Endothelial cell of umbilical vein (primary cell): ENCODE results near the gene TDRD10. TPM values are rescaled to one million over a fixed set of nuclear protein-coding genes. Genes with fewer than 3 reads are reported as not detected.

Source experiments
- BruUV-seq: library from RNA; stranded (reverse); fragments of 400-500 nt; replicated peaks from 2 replicates; lab custom pipeline; 2021; lab: Mats Ljungman, UMichigan
- CTCF ChIA-PET: fragments of 300-600, 350-600 bp; sonication (Branson Sonifier 250); formaldehyde crosslinking; loops from one replicate; lab custom pipeline; 2021; ENCODE audit warnings: antibody characterized with exemption, inconsistent platforms; lab: Charles Lee
- POLR2A ChIA-PET: fragments of 300-600, 350-600 bp; sonication (Branson Sonifier 250); formaldehyde crosslinking; loops from one replicate; lab custom pipeline; 2021; ENCODE audit warnings: antibody characterized with exemption, inconsistent platforms; lab: Charles Lee
- DNase-seq: peaks from one replicate; pipeline ENCODE4 v3.0.0-alpha.2; 2011; ENCODE audit warnings: low read depth, low spot score
- FAIRE-seq: peaks from 2 replicates; lab custom pipeline; 2011; peaks lifted over from hg19 to GRCh38; lab: Jason Lieb, UNC
- H2AFZ ChIP-seq: 2 replicates; pipeline ENCODE4 v1.6.0; 2012; ENCODE audit warnings: low read depth, low read length, control low read depth, inconsistent platforms
- H3K27ac ChIP-seq: 2 replicates; pipeline ENCODE4 v1.5.1; 2011; ENCODE audit warnings: low read depth, mild to moderate bottlenecking, control low read depth, low read length, moderate library complexity; ENCODE audit not compliant: insufficient read depth
- H3K27me3 ChIP-seq, 2 experiments: 2 replicates each; pipeline versions ENCODE4 v1.6.0 to v1.6.1; 2011; ENCODE audit warnings: low read length in 2 of 2, mixed read lengths in 1 of 2; ENCODE audit not compliant: control insufficient read depth in 2 of 2, insufficient read depth in 2 of 2
- H3K36me3 ChIP-seq, 2 experiments: 2 replicates in 1 of 2; 3 replicates in 1 of 2; pipeline ENCODE4 v1.5.1; 2011; ENCODE audit warnings: low read length in 2 of 2, mild to moderate bottlenecking in 1 of 2, moderate library complexity in 1 of 2; ENCODE audit not compliant: control insufficient read depth in 2 of 2, insufficient read depth in 2 of 2; ENCODE audit errors: extremely low read depth in 1 of 2
- H3K4me1 ChIP-seq: 3 replicates; pipeline ENCODE4 v1.5.1; 2011; ENCODE audit warnings: mild to moderate bottlenecking, low read length; ENCODE audit not compliant: control insufficient read depth, insufficient read depth; ENCODE audit errors: extremely low read depth
- H3K4me2 ChIP-seq: 2 replicates; pipeline ENCODE4 v1.6.1; 2011; ENCODE audit warnings: low read length, control low read depth, mixed read lengths; ENCODE audit not compliant: insufficient read depth
- H3K4me3 ChIP-seq, 3 experiments: fragments of 200-600 bp in 1 of 3; sonication (generic), shearing (Covaris generic) in 1 of 3; replicated peaks in 1 of 3; 2 replicates each; pipeline ENCODE4 v1.5.1; 2011 to 2016; ENCODE audit warnings: control low read depth in 3 of 3, low read length in 3 of 3, mild to moderate bottlenecking in 2 of 3, inconsistent platforms in 1 of 3, low read depth in 1 of 3, moderate library complexity in 1 of 3; ENCODE audit not compliant: insufficient read depth in 1 of 3
- H3K79me2 ChIP-seq: 2 replicates; pipeline ENCODE4 v1.6.0; 2012; ENCODE audit warnings: low read length, inconsistent platforms; ENCODE audit not compliant: control insufficient read depth, insufficient read depth
- H3K9ac ChIP-seq: replicated peaks from 2 replicates; pipeline ENCODE3; 2011; ENCODE audit warnings: low read length, control low read depth; ENCODE audit not compliant: insufficient read depth; ENCODE audit errors: extremely low read depth
- H3K9me1 ChIP-seq: replicated peaks from 3 replicates; pipeline ENCODE4 v1.6.0; 2011; ENCODE audit warnings: mild to moderate bottlenecking, low read length; ENCODE audit not compliant: control insufficient read depth, insufficient read depth; ENCODE audit errors: extremely low read depth
- H3K9me3 ChIP-seq: replicated peaks from 2 replicates; pipeline ENCODE4 v1.5.1; 2012; ENCODE audit warnings: low read length, inconsistent platforms; ENCODE audit not compliant: control insufficient read depth, insufficient read depth
- H4K20me1 ChIP-seq: replicated peaks from 2 replicates; pipeline ENCODE3; 2011; ENCODE audit warnings: mild to moderate bottlenecking, low read length; ENCODE audit not compliant: control insufficient read depth, insufficient read depth; ENCODE audit errors: extremely low read depth
- CTCF ChIP-seq, 2 donors: IDR thresholded peaks; 1 replicate in 1 of 2; 2 replicates in 1 of 2; pipeline ENCODE4 v1.5.1; 2011; ENCODE audit warnings: low read length in 2 of 2, mild to moderate bottlenecking in 2 of 2, moderate library complexity in 2 of 2, control low read depth in 1 of 2, inconsistent platforms in 1 of 2, low read depth in 1 of 2; ENCODE audit not compliant: insufficient read depth in 1 of 2; ENCODE audit errors: extremely low read depth in 1 of 2
- EZH2 ChIP-seq: IDR thresholded peaks from 2 replicates; pipeline ENCODE4 v1.6.1; 2012; ENCODE audit warnings: borderline replicate concordance, low read depth, mild to moderate bottlenecking, moderate library complexity, low read length, inconsistent platforms; ENCODE audit not compliant: severe bottlenecking
- FOS ChIP-seq: IDR thresholded peaks from 2 replicates; pipeline ENCODE4 v1.6.1; 2011; ENCODE audit warnings: mild to moderate bottlenecking, low read length, moderate library complexity, borderline replicate concordance; ENCODE audit not compliant: insufficient read depth
- GATA2 ChIP-seq: IDR thresholded peaks from 2 replicates; pipeline ENCODE4 v1.7.0; 2011; ENCODE audit warnings: low read depth, mild to moderate bottlenecking, moderate library complexity, mixed read lengths, low read length; ENCODE audit not compliant: insufficient read length, insufficient read depth
- JUN ChIP-seq: IDR thresholded peaks from 2 replicates; pipeline ENCODE4 v1.6.1; 2011; ENCODE audit warnings: borderline replicate concordance, low read depth; ENCODE audit not compliant: insufficient read length, insufficient read depth
- MAX ChIP-seq: IDR thresholded peaks from 2 replicates; pipeline ENCODE4 v1.6.1; 2011; ENCODE audit not compliant: insufficient read depth, insufficient read length
- MYC ChIP-seq: IDR thresholded peaks from one replicate; pipeline ENCODE4 v1.6.1; 2011; ENCODE audit warnings: mild to moderate bottlenecking, low read depth, low read length
- POLR2A ChIP-seq: IDR thresholded peaks from 2 replicates; pipeline ENCODE4 v1.6.1; 2012; ENCODE audit warnings: low read depth, mild to moderate bottlenecking, control low read depth, low read length
- POLR2AphosphoS5 ChIP-seq: IDR thresholded peaks from 2 replicates; pipeline ENCODE4 v1.6.1; 2012; ENCODE audit warnings: low read depth, mild to moderate bottlenecking, control low read depth, low read length, moderate library complexity; ENCODE audit not compliant: insufficient read depth
- dilution Hi-C: fragments of 300-500 bp; cut with MboI; formaldehyde crosslinking; loops from one replicate; pipeline ENCODE4 v1.15.0; 2019; ENCODE audit warnings: low sequenced_read_pairs; ENCODE audit not compliant: extremely low pct_ligation_motif_present
- intact Hi-C: fragments of 100-400 bp; cut with micrococcal nuclease; formaldehyde crosslinking; loops from one replicate; pipeline ENCODE4 v1.10.0; 2022
- polyA plus RNA-seq, 4 experiments: library from polyadenylated mRNA; depleted of rRNA in 3 of 4; stranded (reverse) in 3 of 4; unstranded in 1 of 4; fragments of >200 nt; gene quantifications; 2 replicates each; pipeline versions ENCODE4 v1.2.1 to v1.2.3, GENCODE V29; 2011 to 2012; ENCODE audit warnings: missing spikeins in 1 of 4
- total RNA-seq: library from RNA; stranded (reverse); gene quantifications from 2 replicates; pipeline ENCODE4 v1.2.3, GENCODE V29; 2021

The TDRD10 gene
- total and polyA plus RNA-seq, 2 donors (not counting 3 experiments of a cell fraction or from before 2014, with no cell fraction given), result 6.1 to 9.1 TPM

GRCh38 chr1:154512760-154513159 is 10.7 kb downstream of the TDRD10 start:
- H3K9ac ChIP-seq, result no peak overlapping the region
- BruUV-seq, result no TSS peak
- no peaks in the 10 kb centered on the region for H3K9me3 ChIP-seq
- H3K27ac ChIP-seq, result no peak overlapping the region
- POLR2A ChIA-PET, result no interaction called here
- H3K36me3 ChIP-seq, result no peaks in the 10 kb centered on the region
- H2AFZ ChIP-seq, result no peak overlapping the region
- H4K20me1 ChIP-seq, result no peaks in the 10 kb centered on the region
- H3K4me1 ChIP-seq, result no peaks in the 10 kb centered on the region
- CTCF ChIA-PET, result interaction anchor here (1.2 to 2.3 kb wide), 2 partner anchors 33 to 34 kb away, joined by 4 to 10 read pairs; no protein-coding TSS in a partner anchor
- no peak overlapping the region for H3K4me2 ChIP-seq
- no peaks in the 10 kb centered on the region for H3K79me2 ChIP-seq
- H3K4me3 ChIP-seq, result no peak overlapping the region
- TF ChIP-seq EZH2, result no peak
- TF ChIP-seq POLR2AphosphoS5, result no peak
- no peak for TF ChIP-seq POLR2A
- TF ChIP-seq FOS, result no peak
- TF ChIP-seq JUN, result no peak
- no peak for TF ChIP-seq GATA2
- no peak for TF ChIP-seq CTCF (IDR thresholded peaks at IDR 0.05; ENCODE audit: extremely low read depth in 1 of 2, insufficient read depth in 1 of 2, low read depth in 1 of 2, low read length in 2 of 2)
- no peak for TF ChIP-seq MAX
- no peak for TF ChIP-seq MYC
- dilution Hi-C loops, result no loop called here
- intact Hi-C loops, result no loop called here
- DNase-seq (no peak), FAIRE-seq (no peak)
- H3K27me3 ChIP-seq, result no peaks in the 10 kb centered on the region
- H3K9me1 ChIP-seq, result no peaks in the 10 kb centered on the region
